GM10266 (cell line): Measurements from ENCODE around the gene ARHGAP22.

Source experiments
- DNase-seq: peaks from one replicate; pipeline ENCODE4 v3.0.0; 2012; ENCODE audit errors: extremely low spot score
- TF ChIP-seq, protein P1 (sequence below): IDR thresholded peaks from 2 replicates; pipeline ENCODE4 v1.5.1; 2012; ENCODE audit warnings: mild to moderate bottlenecking, low read depth; ENCODE audit not compliant: control insufficient read depth, insufficient read depth; ENCODE audit errors: missing control alignments

ARHGAP22 gene

DNA sequence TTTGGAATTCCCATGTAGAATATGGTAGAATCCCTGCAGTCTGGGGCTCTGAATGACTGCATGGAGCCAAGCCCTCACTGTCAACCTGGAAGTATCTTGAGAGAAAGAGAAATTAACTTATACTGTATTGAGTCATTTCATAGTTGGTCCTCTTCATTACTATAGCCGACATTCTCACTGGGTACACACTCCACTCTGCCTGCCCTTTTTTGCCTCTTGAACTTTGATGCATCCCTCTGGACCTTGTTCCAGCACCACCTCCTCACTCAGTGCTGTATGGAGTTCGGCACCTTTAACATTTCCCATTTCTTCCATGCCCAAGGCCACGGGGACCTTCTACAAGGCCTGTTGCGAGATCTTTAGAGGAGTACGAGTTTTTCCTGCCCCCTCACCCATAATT lies 4.6 kb upstream of the ARHGAP22 start:
- no peak for DNase-seq

DNA sequence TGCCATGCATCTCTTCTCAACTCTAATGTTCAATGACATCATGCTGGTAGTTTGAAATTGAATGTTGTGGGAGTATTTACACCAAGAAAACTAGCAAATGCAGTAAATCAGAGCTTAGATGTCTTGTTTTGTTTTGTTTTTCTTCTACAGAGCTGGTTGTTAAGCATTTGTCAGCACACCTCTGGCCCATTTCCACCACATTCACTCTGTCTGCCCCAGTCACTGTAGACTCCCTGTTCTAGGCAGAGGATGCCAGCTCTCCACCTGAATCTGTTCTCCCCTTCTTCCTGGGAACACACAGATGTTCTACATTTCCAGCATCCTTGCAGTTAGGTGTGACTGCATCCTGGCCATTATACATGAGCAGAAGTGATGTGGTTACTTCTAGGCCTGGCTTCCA lies 4.1 kb upstream of the ARHGAP22 start:
- TF ChIP-seq, protein P1, sequence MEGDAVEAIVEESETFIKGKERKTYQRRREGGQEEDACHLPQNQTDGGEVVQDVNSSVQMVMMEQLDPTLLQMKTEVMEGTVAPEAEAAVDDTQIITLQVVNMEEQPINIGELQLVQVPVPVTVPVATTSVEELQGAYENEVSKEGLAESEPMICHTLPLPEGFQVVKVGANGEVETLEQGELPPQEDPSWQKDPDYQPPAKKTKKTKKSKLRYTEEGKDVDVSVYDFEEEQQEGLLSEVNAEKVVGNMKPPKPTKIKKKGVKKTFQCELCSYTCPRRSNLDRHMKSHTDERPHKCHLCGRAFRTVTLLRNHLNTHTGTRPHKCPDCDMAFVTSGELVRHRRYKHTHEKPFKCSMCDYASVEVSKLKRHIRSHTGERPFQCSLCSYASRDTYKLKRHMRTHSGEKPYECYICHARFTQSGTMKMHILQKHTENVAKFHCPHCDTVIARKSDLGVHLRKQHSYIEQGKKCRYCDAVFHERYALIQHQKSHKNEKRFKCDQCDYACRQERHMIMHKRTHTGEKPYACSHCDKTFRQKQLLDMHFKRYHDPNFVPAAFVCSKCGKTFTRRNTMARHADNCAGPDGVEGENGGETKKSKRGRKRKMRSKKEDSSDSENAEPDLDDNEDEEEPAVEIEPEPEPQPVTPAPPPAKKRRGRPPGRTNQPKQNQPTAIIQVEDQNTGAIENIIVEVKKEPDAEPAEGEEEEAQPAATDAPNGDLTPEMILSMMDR, result no peak
- DNase-seq, result no peak

More for the DNA sequence above, 4.6 kb upstream of the ARHGAP22 start:
- TF ChIP-seq, protein P1, result no peak

DNA sequence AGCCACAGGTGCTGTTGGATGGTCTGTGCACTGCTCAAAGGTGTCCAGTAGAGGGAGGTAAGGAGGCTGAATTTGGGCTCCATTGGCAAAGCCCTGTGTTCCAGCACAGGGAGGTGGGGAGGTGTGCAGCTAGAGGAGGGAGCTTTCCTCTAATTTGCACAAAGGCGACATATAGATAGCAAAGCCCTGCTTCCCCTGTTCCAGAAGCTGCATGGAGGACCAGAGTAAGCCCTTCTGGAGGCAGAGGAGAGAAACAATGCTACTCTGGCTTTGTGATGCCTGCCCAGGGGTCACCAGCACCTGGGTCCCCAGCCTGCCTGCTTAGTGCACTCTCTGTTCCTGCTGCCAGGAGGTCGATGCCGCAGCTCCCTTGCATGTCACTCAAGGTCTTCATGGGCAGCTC lies 3.4 kb upstream of the ARHGAP22 start:
- TF ChIP-seq, protein P1, result peak; percentile 82
- DNase-seq, result peak; percentile 83

DNA sequence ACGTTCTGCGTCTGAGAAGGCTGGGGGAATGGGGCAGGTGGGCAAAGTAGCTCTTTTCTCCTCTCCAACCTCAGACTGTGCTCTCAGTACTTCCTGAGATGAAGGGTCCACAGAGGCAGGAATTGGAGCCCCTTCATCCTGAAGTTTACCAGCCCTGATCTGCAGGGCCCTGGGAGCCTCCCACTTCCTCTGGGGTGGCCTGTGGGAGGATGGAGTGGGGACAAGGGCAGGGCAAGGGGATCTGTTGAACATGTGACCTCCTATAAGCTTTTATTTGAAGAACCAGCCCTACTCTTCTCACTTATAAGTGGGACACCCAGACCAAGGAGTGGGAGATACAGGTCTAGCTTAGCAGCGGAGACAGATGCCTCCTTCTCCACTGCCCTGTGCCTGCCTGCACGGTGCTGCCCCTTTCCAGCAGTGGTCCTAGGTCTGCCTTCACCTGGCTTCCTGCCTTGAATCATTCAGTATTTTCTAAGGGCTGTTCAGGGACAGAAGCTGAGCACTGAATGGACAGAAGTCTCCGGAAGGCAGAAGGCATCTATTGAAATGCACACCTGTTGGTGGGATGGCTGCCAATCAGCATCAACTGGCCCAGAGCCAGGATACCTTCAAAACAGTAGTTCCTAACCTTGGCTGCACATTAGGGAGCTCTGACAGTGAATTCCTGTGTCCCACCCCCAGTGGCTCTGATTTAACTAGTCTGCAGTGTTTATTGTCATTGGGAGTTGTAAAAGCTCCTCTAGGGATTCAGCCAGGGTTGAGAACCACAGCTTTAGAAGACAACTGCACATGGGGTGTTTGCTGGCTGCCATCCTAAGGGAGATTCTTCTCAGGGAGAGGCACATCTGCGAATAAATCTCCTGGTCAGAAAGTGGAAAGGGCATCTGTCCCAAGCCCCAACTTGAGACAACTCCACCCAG lies 2.7 kb upstream of the ARHGAP22 start:
- TF ChIP-seq, protein P1, result no peak
- no peak for DNase-seq

DNA sequence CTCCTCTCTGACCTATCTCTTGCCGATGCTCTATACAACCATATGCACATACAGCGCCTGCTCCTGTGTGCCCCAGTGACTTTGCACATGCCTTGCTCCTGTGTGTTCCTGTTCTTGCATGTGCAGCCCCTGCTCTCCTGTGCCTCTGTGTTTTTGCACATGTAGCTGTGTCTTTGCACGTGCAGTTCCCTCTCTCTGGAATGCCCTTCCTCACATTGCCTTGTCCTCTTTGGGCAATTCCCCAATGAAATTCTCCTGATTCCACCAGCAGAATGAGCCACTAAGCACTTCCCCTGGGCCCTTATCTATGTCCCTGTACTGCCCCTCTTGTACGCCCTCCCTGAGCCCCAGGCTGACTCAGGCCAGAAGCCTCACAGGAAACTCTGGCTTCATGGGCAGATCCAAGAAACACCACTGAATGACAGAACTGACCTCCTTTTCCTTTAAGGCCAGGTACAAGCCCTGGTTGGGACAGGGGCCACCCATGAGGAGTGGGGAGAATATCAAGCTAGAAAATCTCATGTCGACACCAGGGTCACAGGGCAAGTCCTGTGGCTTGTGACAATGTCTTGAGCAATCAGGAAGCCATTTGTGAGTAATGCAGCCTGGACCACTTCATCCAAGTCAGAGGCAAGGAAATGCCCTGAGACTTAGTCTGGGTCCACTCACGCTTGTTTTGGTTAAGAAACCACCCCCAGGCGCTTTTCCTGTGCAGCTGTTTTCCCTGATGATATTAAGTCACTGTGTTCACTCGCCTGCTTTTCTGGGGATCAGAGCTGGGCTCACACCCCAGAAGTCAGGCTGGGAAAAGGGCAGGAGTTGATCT lies 1.9 kb upstream of the ARHGAP22 start:
- no peak for DNase-seq
- TF ChIP-seq, protein P1, result no peak

DNA sequence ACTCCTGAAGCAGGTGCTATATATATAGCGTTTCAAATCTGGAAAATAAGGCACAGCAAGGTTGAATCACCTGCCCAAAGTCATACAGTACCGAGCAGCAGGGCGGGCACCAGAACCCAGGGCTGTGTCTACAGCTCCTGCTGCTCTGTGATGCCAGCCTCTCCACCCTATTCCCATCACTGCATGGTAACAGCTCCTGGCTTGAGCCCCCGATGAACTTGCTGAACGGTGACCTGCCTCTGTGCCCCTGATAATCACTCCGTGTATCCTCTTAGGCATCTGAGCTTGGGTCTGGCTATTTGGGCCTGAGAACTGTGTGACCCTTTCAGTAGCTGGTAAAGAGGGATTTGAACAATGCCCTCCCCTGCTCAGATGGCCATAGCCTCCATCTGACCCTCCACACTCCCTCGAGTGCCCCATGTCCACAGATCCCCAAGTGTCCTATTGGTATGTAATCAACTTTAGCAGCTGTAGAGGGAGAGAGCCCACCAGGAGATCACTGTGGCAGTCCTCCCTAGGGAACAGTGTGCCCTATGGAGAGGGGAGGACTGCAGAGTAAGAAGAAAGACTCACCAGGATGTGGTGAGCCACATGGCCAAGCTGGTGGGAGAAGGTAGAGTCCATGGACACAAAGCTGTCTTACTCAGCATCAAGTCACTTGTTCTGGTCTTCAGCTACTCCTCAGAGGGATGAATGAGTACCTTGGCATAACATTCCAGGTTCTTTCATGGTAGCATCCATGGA lies 1.1 kb upstream of the ARHGAP22 start:
- TF ChIP-seq, protein P1, result no peak
- DNase-seq, result no peak
